RPMI7951 (cell line): ENCODE measurements around the gene DUSP18. TPM values are rescaled to one million over a fixed set of nuclear protein-coding genes. Genes with fewer than 3 reads are reported as not detected.
"Not testable (repeated sequence)": the region's sequence is repeated elsewhere in the genome, so short reads cannot be mapped to it uniquely, and the experiment has no call there.

Source experiments
- DNase-seq: peaks from one replicate; pipeline ENCODE4 v3.0.0-alpha.2; 2012; ENCODE audit warnings: low read depth
- total RNA-seq: library from RNA; depleted of rRNA; stranded (reverse); fragments of >200 nt; shearing (Covaris generic); gene quantifications from 2 replicates; pipeline ENCODE4 v1.2.3, GENCODE V29; 2014; rRNA removed

Gene DUSP18
- total RNA-seq = 4.8 and 5.1 TPM in 2 replicates

GRCh38 chr22:30667494-30668385 lies at the start of gene DUSP18:
TSS of gene DUSP18 (minus strand) at chr22:30667875. CDS start at chr22:30664003, 3,872 bp downstream.
- peak; percentile 85 for DNase-seq

DNA sequence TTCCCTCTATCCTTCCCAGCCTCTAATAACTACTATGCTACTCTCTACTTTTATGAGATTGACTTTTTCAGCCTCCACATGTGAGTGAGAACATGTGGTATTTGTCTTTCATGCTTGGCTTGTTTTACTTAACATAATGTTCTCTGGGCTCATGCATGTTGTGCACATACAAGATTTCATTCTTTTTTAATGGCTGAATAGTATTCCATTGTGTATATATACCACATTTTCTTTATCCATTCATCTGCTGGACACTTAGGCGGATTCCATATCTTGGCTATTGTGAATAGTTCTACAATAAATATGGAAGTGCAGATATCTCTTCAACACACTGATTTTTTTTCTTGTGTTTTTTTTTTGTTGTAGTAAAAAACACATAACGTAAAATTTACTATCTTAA lies 46.4 kb upstream of the DUSP18 start:
- DNase-seq = peak; percentile 31

DNA sequence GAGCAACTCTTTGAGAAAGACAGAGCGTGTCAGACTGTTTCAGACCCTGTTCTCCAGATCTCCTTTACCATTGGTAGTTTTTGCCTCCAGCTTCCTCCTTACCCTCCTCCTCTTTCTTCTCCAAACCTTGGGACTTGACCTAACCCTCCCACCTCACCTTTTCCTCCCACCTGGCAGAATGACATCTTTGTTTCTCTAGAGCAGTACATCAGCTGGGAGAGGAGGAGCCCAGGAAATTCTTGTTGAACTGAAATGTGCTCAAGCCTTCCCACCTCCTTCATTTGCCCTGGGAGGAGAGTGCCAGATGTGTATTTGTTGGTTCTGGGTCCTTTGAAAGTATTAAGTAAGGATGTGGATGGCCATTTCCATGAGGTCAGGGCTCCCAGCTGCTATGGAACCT lies 44.4 kb upstream of the DUSP18 start:
- DNase-seq = no peak

DNA sequence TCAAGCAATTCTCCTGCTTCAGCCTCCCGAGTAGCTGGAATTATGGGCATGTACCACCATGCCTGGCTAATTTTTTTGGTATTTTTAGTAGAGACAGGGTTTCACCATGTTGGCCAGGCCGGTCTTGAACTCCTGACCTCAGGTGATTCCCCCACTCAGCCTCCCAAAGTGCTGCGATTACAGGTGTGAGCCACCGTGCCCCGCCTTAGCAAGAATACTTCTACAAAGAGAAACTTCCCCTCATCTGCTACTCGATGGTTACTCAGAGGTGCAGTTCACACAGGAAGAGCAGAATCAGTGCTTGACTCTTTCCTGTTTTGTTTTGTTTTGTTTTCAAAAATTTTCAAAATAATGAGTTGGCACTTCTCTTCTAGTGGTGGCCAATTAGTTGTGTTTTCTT lies 42.3 kb upstream of the DUSP18 start:
- DNase-seq = not testable (repeated sequence)

DNA sequence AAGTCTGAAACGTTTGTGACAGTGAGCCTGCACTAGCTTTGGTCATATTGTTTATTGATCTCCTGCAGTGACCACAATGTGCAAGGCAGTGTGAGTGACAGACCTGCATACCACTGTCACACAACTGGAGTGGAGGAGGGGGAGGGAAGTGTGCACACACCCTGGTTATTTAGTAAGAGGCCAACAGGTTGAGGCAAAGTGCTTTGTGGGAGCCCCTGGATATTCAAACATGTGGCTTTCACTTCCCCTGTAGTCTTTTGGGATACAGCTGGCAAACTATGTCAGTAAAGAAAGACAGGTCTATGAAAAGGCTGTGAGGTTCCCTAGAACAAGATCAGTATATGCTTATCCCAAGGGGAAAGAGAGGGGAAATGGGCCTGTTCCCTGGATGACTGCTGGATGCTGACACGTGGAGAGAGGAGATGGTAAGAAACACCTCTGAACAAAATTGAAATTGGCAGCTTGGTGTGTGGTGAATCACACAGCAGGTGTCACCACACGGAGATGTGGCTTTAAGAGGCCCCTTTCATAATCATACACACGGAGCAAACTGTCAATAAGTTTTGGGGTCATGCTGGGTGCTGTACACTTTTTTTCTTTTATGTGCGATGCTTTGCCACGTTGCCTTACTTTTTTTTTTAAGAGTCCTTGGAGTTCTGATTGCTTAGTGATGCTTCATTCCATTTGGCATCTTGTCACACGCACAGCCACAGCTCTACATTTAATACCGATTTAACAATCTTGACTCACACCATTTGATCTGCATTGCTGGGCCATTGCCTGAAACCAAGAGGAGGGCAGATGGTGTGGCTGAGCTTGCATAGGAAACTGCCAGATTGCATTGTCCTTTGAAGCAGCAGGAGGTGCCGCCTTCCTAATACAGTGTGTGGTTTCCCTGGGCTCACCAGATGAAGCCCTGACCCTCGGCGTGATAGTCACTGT lies 38.3 kb upstream of the DUSP18 start:
- DNase-seq = peak; percentile 95

- DNase-seq = no peak
Observed at GRCh38 chr22:30704978-30705377, 37.3 kb upstream of the DUSP18 start.

GRCh38 chr22:30702856-30703255 lies 35.2 kb upstream of the DUSP18 start:
- no peak for DNase-seq

GRCh38 chr22:30701872-30702271 lies 34.2 kb upstream of the DUSP18 start:
- DNase-seq = peak; percentile 52

DNA sequence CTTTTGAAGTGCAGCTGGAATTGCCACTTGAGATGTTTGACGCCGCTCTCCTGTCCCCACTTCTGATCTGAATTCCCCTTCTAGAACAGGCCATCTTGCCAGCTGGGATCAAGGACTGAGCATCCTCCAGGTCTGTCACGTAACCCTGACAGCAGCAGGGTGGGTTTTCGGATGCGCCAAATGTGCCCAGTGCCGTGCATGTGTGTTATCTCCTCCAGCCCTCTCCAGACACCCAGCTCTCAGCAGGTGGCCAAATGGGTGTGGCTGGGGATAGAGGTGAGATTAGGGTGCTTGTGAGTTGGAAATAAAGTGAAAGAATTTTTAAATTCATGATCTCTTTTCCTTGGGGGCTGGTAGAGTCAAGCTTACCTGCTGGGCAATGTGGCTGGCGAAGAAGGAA lies 30.3 kb upstream of the DUSP18 start:
- no peak for DNase-seq

DNA sequence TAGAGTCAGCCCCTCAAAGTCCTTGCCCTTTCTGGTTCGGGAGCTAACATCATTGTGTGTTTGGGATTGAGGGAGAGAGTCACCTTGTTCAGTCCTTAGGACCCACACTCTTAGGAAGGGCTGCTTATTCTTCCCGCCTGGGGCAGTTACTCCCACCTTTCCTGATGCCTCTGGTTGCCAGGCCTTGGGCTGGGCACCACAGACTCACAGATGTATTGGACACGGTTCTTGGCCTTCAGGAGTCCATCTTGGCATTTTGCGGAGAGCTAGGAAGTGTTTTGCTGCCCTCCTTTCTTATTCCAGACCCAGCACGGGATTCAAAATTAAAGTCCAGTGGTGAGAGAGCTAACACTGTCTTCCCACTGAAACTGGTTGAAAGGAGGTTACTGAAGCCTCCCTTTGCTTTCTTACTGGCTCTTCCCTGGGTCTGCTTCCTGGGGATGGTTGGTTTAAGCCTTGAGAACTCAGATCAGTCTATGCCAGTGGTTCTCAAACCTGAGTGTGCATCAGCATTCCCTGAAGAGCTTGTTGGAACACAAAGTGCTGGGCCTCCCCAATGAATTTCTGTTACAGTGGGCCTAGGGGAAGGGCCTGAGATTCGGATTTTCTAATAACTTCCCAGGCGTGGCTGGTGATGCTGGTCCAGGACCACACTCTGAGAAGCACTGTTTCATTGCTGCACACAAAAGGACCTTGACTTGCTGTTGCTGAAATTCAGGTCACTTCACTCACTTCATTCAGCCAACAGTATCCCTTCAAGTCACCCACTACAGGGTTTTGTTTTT lies 28.4 kb upstream of the DUSP18 start:
- DNase-seq = no peak

DNA sequence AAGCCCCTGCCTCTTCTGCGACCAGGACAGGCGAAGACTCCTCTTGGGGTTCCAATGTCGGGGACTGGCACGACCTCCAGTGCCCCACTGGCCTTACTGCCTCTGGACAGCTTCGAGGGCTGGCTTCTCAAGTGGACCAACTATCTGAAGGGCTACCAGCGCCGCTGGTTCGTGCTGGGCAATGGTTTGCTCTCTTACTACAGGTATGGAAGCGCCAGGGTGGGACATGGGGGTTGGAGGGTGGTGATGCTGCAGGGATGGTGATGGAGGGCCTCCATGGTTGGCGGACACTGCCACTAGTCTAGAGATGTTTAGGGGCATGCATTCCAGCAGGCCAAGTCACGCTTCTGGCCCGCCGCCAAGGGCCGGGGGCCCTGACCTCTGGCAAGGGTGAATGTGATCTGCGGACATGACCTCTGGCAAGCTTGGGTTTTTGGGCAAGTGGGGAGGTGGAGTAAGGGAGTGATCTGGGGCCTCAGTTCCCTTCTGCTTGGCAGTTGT lies 27.7 kb upstream of the DUSP18 start:
- no peak for DNase-seq

DNA sequence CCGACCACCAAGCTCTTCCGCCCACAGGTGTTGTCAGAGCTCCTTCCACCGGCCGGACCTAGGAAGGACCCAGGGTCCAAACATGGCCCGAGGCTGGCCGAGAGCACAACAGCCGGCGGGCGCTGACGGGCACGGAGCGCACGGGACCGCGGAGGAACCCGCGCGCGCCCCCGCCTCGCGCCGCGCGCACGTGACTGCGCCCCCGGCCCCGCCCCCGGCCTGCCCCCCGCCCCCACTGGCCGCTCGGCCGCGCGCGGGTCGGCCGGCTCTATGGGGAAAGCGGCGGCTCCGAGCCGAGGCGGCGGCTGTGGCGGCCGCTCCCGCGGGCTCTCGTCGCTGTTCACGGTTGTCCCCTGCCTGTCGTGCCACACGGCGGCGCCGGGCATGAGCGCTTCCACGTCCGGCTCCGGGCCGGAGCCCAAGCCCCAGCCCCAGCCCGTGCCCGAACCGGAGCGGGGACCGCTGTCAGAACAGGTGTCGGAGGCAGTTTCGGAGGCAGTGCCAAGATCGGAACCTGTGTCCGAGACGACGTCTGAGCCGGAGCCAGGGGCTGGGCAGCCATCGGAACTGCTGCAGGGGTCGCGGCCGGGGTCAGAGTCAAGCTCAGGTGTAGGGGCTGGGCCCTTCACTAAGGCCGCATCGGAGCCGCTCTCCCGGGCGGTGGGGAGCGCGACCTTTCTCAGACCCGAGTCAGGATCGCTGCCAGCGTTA lies 27.1 kb upstream of the DUSP18 start, which contains the start of gene OSBP2:
Gene OSBP2 (plus strand): TSS at position 235 of the 711 bp plus-strand sequence. CDS start 36 bp downstream, at position 271.
- DNase-seq = peak; percentile 19

GRCh38 chr22:30694171-30694639 lies 26.5 kb upstream of the DUSP18 start:
- DNase-seq = peak; percentile 12

- DNase-seq = no peak
Observed at GRCh38 chr22:30691204-30691603, 23.5 kb upstream of the DUSP18 start.

DNA sequence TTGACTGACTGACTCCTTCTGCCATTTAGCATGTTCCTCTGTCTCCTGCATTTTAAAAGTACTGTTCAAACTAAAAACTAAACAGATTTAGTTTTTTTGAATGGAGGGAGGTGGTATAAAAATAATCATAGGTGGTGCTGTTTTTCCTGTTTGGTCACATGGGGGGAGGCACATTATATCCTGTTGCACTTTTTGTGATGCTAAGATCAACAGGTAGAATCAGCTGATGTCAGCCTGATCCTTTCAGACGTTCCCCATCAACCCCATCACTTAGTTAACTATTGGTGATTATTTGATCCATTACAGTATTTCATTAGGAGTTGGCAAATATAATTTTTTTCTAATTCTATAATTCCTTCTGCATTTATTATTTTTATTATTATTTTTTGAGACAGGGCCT lies 21.9 kb upstream of the DUSP18 start:
- DNase-seq = no peak

DNA sequence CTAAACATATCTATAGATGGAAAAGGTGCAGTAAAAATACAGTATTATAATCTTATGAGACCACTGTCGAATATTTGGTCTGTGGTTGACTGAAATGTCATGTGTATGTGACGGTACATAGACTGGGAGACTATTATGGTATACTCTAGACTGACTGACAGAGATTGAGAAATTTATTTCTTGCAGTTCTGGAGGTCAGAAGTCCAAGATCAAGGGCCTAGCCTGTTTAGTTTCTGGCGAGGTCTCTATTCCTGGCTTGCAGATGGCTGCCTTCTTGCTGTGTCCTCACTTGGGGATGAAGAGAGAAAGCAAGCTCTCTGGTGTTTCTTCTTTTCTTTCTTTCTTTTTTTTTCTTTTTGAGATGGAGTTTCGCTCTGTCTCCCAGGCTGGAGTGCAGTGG lies 19.7 kb upstream of the DUSP18 start:
- DNase-seq = no peak

DNA sequence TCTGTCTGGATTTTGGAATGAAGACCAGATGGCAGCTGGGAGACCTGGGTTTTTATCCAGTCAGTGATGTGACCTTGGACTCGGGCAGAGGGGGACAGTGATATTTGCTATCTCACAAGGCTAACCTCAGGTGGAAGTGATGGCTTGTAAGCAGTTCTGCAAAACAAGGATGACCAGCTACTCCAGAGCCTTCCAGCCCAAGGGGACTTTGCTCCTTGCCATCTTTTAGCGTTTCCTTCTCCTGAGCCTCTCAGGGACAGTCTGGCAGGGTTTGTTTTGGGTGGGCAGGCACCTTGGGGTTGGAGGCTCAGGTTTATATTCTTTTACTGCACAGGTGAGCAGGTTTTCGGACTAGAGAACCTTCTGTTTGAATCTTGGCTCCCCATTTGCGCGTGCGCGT lies 17.5 kb upstream of the DUSP18 start:
- no peak for DNase-seq

DNA sequence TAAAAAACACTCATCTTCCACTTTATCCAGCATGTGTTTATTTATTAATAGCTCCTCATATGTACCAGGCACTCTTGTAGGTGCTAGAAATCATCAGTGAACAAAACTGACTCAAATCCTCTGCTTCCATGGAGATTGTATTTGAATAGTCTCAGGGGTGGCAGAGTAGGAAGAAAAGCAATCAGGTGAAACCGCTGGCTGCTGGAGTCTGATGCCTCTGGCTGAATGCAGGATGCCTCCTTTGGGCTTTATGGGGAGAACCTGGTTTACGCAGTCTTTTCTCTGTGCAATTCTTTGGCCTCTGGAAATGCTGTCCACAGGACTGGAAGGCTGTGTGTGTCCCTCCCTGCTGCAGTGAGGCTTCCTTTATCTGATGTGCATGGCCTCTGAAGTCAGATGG lies 14.2 kb upstream of the DUSP18 start:
- DNase-seq = no peak

DNA sequence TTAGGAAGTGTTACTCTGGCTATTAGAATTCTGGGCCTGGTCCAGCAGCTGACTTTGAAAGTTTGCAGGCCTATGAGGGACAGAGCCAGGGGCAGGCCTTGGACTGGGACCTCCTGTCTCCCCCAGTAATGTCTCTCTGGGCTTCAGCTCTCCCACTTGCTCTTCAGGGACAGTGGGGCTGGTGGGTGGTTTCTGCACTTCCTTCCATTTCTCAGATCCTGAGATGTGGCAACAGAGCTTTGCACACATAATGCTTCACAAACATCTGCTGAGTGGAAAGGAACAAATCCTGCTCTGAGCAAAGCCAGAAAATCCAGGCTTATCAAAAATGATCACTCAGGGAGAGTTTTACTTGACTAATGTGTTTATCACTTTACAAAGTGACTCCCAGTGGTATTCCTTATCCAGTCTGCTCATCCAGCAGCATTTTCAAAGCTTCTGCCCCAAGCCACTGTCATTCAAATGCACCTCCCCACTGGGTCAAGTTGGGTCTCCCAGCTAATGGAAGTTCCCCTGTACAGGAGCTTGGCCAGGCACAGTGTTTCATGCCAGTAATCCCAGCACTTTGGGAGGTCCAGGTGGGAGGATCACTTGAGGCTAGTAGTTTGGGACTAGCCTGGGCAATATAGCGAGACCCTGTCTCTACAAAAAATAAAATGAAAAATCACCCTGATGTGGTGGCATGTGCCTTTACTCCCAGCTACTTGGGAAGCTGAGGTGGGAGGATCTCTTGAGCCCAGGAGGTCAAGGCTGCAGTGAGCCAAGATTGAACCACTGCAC lies 13.5 kb upstream of the DUSP18 start:
- DNase-seq = no peak
